ENCODE results near the gene TNFRSF8.

DNA sequence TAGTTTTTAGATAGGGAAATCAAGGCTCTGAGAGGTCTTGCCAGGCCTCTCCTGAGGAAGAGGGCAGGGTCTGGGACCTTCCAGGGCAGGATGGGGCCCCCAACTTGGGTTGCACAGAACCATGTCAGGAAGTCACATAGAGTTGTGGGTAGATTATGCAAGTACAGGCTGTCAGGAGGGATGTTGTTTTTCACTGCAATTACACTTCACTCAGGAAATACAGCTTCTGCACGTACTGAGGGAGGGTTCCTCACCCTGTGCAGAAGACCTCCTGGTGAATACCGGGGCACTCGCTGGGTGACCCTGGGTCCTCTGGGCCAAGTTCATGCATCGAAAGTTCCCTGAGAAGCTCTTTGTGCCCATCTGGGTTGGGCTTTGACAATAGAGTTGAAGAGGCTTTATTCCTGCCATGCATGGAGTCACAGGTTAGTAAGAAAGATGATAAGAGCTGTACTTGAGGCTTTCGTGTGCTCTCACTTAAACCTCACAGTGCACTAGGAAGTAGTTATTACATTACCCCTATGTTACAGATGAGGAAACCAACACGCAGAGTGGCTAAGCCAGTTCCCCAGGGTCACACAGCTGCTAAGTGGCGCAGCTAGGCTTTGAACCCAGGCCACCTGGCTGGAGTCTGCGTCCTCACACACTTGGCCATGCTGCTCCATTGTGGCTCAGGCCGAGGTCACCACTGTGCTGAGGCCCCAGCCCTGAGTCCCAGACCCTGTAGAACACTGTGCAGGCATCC lies 87.5 kb downstream of the TNFRSF8 start:
- TF ChIP-seq POLR2A (IDR thresholded peaks at IDR 0.05; ENCODE audit: low read length) (no peak), GATA1 (IDR thresholded peaks at IDR 0.05; ENCODE audit: low read depth, low read length) (no peak)

All from erythroblast (primary cell).